HG02970 (cell line): ENCODE data around the gene VPS37B.

Experiments
- ATAC-seq: cut with Tn5 transposase; IDR thresholded peaks from one replicate; pipeline ENCODE4 v1.9.1; 2021; ENCODE audit warnings: mild to moderate bottlenecking, moderate library complexity, moderate number of reproducible peaks; ENCODE audit not compliant: unreplicated experiment, low FRiP score

Gene VPS37B

DNA sequence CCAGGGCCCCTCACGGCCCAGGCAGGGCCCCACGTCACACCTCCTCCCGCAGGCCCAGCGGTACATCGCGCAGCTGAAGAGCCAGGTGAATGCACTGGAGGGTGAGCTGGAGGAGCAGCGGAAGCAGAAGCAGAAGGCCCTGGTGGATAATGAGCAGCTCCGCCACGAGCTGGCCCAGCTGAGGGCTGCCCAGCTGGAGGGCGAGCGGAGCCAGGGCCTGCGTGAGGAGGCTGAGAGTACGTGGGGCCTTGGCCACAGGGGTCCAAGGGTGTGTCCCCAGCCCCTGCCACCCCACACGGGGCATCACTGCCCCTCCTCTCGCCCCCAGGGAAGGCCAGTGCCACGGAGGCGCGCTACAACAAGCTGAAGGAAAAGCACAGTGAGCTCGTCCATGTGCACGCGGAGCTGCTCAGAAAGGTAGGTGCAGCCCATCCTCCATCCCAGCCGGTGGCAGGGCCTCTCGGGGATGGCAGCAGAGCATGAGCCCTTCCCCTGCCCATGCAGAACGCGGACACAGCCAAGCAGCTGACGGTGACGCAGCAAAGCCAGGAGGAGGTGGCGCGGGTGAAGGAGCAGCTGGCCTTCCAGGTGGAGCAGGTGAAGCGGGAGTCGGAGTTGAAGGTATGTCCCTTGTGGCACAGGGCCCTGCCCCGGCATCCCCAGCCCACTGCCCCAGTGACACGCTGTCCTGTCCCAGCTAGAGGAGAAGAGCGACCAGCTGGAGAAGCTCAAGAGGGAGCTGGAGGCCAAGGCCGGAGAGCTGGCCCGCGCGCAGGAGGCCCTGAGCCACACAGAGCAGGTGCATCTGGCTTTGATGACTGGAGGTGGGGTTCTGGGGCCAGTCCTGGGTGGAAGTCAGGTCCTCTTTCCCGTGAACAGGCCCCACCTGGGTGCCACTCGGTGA is 39.7 kb downstream of the VPS37B start:
- no peak for ATAC-seq

DNA sequence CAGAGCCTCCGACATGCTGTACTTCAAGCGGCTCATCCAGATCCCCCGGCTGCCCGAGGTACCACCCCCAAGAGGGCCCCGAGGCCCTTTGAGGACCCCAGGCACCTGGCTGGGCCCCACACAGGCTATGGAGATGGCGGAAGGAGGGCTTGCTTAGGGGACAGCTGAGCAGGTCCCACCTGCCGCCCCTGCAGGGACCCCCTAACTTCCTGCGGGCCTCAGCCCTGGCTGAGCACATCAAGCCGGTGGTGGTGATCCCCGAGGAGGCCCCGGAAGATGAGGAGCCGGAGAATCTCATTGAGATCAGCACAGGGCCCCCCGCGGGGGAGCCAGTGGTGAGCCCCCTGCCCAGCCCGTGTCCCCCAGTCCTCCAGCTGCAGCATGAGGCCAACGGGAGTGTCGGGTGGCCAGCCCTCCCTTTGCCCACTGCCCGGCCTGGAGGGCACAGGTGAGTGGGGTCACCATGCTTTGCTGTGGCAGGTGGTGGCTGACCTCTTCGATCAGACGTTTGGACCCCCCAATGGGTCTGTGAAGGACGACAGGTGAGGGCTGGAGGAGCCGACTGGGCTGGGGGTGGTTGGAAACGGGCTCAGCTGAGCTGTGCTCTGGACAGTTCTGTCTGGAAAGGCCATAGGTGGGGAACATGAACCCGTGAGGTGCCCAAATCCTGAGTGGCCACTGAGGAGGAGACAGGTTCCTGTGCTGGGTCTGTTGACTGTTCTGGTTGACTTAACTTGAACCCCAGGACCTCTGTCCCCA is 40.7 kb downstream of the VPS37B start:
- no peak for ATAC-seq

DNA sequence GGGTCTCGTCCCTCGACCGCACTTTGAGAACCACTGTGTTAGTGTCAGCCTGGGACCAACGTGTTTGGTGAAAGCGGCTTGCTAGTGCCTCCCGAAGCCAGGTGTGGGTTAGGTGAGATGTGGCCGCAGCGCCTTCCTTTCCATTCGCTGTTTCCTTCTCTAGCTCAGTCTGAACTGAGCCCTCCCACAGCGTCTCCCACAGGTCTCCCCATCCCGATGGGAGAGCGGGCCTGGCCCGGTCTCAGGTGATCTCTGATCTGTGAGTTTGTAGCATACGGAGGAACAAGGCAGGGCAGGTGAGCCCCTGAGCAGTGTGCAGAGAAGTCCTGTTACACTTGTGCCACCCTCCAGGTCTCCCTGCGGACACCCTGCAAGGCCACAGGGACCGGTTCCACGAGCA is 41.4 kb downstream of the VPS37B start:
- no peak for ATAC-seq

DNA sequence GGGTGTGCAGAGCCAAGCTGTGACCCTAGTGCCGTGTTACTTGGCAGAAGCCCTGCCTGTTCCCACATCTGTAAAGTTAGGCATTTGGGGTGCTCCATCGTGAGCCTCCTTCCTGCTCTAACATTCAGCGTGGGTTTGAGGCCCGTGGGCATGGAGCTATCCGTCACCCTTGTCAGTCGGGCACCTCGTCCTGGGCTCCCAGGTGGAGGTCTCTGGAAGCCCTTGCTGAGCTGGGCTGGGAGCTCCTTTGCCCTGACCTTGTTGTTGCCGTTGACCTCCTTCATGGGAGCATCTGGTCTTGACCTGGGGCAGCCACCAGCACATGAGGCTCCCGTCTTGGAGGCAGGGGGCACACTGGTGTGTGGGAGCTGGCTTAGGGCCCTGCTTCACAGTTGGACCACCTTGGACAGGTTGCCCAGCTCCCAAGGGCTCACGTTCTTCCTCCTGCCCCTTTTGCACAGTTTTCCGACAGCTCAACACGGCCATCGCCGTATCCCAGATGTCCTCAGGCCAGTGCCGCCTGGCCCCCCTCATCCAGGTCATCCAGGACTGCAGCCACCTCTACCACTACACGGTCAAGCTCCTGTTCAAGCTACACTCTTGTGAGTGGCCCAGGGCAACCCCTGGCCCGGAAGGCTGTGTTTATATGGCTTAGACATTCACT is 42.2 kb downstream of the VPS37B start:
- no peak for ATAC-seq

DNA sequence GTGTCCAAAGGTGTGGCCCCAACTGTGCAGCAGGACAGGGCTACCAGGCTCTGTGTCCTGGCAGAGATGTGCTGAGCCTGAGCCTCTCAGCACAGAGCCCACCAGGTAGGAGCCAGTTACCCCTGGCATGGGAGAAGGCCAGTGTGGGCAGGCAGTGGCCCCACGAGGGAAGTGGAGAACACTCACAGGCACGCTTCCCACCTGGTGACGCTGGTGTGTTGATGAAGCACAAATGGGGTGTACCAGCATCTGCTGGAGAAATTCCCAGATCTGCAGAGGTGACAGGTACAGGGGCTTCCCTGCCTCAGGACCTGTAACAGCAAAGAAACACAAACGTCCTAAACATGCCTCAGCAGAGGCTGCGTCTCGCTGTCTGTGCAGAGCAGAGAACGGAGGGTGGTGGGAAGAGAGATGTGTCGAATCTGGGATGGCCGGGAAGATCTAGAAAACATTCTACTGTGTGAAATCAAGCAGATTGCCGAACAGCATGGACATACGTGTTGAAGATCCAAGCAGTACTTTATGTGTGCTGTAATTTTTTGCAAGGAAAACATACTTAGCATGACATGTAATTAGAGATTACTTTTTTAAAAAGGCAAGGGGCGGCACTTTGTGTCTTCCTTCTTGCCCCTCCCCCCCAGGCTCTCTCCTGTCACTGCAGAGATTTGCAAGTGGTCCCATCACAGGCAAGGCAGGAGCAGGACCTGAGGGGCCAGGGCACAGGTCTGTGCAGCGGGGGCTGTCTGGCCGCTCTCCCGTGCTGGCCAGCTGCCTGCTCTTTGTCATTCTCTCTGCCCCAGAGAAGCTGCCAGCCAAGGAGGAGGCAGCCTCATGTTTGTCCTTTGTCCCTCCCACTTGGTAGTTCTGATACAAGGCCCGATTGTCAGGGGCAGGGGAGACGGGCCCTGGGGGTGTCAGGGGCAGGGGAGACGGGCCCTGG is 43.3 kb downstream of the VPS37B start:
- no peak for ATAC-seq

DNA sequence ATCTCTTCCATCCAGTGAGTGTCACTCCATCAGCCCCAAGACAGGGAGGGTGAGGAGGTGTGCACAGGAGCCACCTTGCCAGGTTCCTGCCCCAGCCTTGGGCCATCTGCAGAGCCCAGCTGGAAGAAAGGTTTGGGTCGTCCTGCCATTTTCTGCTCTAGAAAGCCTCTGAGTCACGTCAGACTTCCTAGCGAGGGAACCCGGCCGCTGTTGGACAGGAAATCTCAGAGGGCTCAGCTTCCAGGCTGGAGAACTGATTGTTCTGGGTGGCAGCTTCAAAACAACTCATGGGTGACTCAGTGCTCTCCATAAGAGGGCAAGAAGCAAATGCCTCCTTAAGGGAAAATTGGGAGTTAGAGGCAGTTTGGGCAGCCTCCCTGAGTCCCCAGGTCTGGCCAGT is 44.1 kb downstream of the VPS37B start:
- no peak for ATAC-seq

DNA sequence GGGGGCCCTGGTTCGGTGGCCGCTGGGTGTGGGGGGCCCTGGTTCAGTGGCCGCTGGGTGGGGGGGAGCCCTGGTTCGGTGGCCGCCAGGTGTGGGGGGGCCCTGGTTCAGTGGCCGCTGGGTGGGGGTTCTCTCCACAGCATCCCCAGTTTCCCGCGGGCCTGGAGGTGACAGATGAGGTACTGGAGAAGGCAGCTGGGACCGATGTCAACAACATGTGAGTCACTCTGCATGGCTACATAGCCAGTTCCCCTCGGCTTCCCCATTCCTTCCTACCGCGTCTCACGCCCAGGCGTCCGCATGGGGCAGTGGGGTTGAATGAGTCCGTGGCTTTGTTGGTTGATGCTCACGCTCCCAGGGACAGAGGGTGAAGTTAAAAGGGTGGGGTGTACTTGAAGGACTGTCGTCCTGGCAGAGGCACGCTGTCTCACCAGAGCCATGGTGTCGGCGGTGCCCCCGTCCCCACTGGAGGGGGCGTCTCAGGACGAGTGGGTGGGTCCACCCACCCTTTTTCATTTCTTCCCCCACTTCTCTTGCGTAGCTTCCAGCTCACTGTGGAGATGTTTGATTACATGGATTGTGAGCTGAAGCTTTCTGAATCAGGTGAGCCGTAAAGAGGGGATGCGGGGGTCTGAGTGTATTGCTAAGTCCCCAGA is 45.1 kb downstream of the VPS37B start:
- ATAC-seq: no peak

DNA sequence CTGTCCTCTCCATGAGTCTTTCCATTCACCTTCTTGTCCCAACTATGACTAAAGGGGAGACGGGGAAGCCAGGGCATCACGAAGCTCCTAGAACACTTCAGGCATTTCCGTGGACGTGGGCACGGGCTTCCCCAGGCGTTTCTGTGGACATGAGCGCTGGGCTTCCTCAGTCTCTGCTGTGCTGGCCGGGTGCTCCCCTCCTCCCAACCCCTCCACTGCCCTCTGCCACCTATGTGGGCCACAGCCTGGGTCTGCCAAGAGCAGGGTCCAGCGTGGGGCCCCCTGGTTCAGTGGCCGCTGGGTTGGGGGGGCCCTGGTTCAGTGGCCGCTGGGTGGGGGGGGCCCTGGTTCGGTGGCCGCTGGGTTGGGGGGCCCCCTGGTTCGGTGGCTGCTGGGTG is 45.9 kb downstream of the VPS37B start:
- ATAC-seq: no peak

DNA sequence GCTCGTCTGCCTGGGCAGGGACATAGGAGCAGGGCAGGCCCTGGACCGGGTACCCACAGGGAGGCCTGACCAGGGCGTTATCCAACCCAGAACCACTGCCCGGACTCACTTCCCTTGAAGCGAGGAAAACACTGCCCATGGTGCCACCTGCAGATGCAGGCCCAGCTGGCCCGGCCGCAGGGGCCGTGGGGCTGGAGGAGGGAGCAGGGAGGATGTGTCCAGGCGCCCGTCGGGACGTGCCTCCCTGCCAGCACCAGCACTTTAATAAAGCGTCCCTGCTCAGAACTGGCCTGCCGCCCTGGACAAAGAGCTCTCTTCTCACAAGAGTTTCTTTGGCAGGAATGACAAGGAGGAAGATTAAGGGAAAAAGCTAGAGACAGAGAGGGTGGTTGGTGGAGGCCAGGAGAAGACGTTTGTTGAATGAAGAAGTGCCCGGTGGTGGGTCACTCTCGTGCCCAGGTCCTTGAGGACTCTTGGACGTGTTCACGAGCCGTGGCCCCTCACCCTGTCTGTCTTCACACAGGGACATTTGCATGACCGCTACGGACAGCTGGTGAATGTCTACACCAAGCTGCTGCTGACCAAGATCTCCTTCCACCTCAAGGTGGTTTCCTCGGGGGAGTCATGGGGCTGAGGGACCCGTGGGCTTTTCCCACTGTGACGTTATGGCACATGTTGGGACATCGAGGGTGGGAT is 46.4 kb downstream of the VPS37B start:
- no peak for ATAC-seq

DNA sequence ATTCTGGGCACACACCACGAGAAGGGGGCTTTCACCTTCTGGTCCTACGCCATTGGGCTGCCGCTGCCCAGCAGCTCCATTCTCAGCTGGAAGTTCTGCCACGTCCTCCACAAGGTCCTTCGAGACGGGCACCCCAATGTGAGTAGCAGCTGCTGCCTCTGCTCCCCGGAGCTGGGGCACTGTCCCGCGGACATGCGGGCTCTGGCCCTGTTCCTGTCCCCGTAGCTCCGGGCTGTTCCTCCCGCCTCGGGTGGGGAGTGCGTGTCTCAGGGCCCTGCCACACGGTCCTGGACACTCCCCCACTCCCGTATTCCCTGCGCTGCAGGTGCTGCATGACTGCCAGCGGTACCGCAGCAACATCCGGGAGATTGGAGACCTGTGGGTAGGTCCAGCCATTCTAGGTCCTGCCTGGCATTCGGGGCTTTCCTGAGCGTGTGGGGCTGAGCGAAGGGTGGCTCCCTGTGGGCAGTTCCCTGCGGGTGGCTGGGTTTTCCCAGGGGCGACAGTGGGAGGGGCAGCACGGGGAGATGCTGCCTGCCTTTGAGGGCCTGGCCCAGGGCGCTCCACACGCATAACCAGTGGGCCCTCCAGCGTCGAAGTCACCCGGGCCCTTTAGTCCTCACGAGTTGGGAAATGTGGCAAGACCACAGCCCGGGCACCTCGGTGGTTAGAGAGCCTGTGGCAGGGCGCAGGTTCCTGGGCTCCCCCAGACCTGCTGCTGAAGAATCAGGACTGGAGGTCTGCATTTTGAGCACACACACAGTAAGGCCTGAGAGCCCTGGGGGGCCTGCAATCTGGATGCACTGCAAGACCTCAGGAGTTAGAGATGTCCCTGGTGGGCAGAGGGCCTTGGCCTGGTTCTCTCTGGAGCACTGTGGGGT is 47.2 kb downstream of the VPS37B start:
- ATAC-seq: no peak

DNA sequence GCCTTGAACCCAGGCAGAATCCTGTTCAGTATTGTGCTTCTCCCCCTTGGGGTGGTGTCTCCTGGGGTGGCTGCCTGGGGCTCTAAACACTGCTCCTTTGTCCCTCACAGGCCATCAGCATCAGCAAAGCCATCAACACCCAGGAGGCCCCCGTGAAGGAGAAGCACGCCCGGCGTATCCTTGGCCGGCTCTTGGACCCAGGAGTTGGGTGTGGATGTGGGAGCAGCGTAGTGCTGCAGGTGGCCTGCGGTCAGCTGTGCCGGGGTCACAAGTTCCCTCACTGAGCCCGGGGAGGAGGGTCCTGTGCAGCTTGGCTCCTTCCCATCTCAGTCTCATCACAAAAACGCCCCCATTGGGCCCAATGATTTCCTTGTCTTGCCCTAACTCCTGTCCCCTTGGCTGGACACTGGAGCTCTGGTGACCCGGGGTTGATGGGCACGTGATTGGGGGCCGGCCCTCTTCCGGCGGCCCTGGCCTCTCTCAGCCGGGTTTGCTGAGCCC is 48.0 kb downstream of the VPS37B start:
- no peak for ATAC-seq

DNA sequence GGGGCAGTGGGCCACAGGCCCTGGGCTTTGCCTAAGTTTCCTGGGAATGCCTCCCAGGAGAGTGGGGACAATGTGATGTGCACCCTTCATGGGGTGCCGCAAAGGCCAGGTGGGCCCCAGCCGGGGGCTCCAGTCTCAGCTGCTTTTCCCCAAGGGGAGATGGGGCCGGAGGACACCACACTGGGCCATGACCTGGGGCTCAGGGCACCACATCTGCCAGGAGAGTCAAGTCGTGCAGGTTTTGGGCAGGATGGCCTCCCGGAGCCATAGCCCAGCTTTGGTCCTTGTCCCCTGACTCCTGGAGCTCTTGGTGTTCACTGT is 48.4 kb downstream of the VPS37B start:
- no peak for ATAC-seq

DNA sequence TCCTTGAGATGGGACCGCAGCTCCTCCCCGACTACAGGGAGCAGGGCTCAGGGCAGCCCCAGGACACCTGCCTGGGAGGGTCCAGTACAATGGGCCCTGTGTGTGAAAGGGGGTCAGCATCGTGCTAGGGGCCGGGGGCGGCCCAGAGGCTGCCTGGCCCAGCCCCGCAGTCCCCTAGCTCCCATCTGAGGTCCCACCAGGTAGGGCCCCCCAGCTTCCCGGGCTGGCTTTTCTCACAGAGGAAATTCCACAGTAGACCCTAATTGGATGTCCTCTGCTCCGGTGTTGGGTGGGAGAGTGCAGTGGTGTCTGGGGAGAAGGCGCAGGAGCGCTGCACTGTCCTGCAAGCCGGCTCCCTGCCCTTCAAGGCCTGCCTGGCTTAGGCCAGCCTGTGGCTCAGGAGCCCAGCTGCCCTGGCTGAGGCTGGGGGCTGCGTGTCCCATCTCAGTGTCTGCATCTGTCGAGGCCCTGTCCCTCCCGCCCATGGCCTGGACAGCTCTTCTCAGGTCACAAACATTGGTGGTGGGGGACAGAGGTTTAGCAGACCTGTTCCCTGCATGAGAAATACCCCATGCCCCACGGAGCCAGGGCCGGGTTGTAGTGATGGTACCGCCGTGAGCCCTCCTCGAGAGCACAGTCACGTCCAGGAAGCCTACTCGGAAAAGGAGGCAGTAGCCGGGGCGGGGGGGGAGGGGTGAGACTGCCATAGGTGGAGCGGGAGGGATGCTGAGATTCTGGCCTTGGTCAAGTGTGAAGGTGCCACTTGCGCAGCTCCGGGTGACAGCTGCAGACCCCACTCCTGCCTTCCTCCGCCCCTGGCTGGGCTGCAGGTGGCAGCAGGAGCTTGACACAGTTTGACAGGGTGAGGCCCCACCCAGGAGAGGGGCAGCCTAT is 49.1 kb downstream of the VPS37B start:
- ATAC-seq: no peak

DNA sequence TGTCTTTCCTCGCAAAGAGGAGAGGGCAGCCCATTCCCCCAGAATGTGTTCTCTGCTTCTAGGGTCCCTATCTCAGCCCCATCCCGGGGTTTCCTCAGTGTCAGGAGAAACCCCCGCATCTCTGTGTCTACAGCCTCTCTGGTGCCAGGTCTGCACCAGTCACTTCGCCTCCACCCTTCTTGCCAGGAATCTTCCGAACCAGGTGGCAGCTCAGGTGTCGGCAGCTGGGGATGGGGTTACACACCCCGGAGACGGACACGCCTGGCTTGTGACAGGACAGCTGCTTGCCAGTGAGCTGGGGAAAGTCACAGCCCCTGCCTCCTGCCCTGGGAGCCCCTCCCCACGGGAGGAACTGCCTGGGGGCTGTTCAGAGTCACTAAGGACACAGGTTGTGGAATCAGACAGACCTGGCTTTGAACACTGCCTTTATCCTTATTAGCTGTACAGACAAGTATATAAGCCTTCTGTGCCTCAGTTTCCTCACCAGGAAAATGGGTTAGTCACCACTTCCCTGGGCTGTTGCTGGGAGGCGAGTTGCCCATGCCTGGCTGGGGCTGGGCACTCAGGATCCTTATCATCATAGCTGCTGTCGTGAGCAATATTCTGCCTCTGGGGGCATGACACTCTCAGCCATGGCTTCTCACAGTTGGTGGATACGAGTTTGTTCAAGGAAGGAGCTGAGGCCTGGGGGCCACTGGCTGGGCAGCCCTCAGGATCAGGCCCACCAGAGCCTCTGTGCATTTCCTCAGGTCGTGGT is 49.9 kb downstream of the VPS37B start:
- ATAC-seq: no peak

DNA sequence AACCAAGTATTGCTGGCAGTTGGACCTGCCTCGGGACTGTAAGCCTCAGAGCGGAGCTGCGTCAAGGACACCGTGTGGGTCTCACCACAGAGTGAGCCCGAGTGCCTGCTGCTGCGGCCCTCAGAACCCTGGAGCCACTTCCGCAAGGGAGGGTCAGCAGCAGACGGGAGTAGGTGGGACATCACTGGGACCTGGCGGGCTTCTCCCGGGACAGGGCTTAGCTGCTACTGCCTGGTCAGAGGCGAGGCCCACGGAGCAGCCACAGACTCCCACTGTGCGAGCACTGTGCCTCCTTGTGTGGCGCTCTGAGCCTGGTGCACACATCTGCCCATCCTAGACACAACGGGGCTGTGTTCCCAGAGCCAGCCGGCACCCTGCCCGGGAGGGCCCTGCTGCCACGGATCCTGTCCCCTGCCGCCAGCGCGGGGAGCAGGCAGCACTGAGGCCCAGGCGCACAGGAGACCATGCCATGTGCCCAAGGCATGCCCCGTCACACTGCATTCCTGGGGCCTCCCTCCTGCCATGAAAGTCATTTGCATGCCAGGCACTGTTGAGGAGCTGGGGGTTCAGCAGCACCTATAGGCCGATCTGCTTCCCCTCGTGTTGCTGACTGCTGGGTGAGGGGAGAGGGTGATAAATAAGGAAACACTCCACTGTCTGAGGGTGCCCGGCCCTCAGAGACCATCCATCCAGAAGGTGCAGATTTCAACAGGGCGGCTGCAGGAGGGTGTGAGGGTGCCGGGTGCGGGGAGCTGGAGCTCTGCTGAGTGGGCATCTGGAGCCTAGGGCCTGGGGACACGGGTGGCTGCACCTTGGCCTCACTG is 50.7 kb downstream of the VPS37B start:
- ATAC-seq: no peak
